H1 (cell line): Measurements from ENCODE around the gene MYO5A. TPM values are rescaled to one million over a fixed set of nuclear protein-coding genes. Genes with fewer than 3 reads are reported as not detected.

Experiments used
- BCL11A ChIP-seq, 2 experiments: IDR thresholded peaks; one replicate each; pipeline ENCODE4 v1.6.1; 2011; ENCODE audit warnings: low read depth in 2 of 2, low read length in 2 of 2, mild to moderate bottlenecking in 2 of 2
- CHD2 ChIP-seq: IDR thresholded peaks from 2 replicates; pipeline ENCODE4 v1.6.1; 2012; ENCODE audit warnings: low read length, improper control_type of control experiment
- CREB1 ChIP-seq: IDR thresholded peaks from 2 replicates; pipeline ENCODE4 v1.6.1; 2012; ENCODE audit warnings: inconsistent platforms
- EP300 ChIP-seq, 2 experiments: IDR thresholded peaks; 1 replicate in 1 of 2; 2 replicates in 1 of 2; pipeline ENCODE4 v1.6.1; 2011 to 2012; ENCODE audit warnings: low read depth in 2 of 2, low read length in 2 of 2, mild to moderate bottlenecking in 2 of 2, borderline replicate concordance in 1 of 2, inconsistent platforms in 1 of 2, moderate library complexity in 1 of 2
- MAFK ChIP-seq: IDR thresholded peaks from 2 replicates; pipeline ENCODE4 v1.6.1; 2012; ENCODE audit warnings: low read depth, mild to moderate bottlenecking, improper control_type of control experiment, low read length
- POU5F1 ChIP-seq: IDR thresholded peaks from 2 replicates; pipeline ENCODE4 v1.6.1; 2011; ENCODE audit warnings: low read depth, mild to moderate bottlenecking, low read length, moderate library complexity
- YY1 ChIP-seq: IDR thresholded peaks from 2 replicates; pipeline ENCODE4 v1.6.1; 2011; ENCODE audit warnings: low read depth, mild to moderate bottlenecking, low read length
- polyA plus RNA-seq, 7 experiments: library from polyadenylated mRNA; depleted of rRNA in 3 of 7; stranded (reverse) in 5 of 7; unstranded in 2 of 7; fragments of >200 nt in 5 of 7; fragments of 200-250 nt in 2 of 7; gene quantifications; 1 replicate in 5 of 7; 2 replicates in 1 of 7; 4 replicates in 1 of 7; pipeline versions ENCODE4 v1.2.1 to v1.2.3, GENCODE V29; 2011 to 2013; ENCODE audit warnings: missing spikeins in 2 of 7, mixed read lengths in 2 of 7
- total RNA-seq: library from RNA; stranded (reverse); fragmentation: NEBNext Ultra II Directional; extraction: Animal tissue kit (Norgen Biotek cat#: 25700); gene quantifications from 2 replicates; pipeline ENCODE4 v1.2.1, GENCODE V29; 2021
- TF ChIP-seq, protein P1 (sequence below): fragments of 300-600 bp; sonication (generic); IDR thresholded peaks from 2 replicates; pipeline ENCODE4 v1.7.1; 2012; ENCODE audit warnings: low read length, moderate library complexity, mild to moderate bottlenecking, inconsistent platforms; ENCODE audit not compliant: insufficient replicate concordance
- TF ChIP-seq, protein P2 (sequence below): IDR thresholded peaks from 2 replicates; pipeline ENCODE4 v1.6.1; 2012; ENCODE audit warnings: inconsistent platforms

MYO5A gene
- total and polyA plus RNA-seq, 2 of the 8 experiments (the other 6 are each of a cell fraction or from before 2014, with no cell fraction given): 11.4 to 24.7 TPM

DNA sequence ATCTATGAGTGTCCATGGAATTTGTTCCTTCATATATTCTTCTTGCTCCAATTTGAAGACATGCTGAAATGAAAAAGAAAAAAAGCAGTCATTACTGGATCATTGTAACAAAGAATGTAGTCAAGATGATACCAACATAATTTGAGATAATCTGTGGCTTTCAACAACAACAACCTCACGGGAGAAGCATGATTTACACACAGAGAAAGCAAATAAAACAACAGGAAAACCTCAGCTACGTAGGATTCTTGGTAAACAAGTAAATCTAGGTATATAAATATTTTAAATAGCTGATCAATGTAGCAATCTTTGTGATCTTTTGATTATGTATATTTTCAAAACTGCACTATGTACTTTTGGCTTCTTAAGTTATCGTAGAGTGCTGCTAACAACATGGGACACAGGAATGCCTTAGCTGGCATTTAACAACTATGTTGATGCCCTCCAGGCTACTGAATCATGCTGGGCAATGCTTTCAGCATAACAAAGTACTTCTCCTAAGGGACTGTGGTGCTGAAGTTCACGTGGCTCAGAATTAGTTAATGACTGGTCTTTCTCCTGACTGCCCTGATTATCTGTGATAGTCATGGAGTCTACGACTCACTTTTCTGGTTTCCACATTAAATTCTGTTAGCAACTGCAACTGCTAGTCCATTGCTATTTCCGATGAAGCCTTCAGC is 136.5 kb downstream of the MYO5A start (continued):
- TF ChIP-seq, protein P1, sequence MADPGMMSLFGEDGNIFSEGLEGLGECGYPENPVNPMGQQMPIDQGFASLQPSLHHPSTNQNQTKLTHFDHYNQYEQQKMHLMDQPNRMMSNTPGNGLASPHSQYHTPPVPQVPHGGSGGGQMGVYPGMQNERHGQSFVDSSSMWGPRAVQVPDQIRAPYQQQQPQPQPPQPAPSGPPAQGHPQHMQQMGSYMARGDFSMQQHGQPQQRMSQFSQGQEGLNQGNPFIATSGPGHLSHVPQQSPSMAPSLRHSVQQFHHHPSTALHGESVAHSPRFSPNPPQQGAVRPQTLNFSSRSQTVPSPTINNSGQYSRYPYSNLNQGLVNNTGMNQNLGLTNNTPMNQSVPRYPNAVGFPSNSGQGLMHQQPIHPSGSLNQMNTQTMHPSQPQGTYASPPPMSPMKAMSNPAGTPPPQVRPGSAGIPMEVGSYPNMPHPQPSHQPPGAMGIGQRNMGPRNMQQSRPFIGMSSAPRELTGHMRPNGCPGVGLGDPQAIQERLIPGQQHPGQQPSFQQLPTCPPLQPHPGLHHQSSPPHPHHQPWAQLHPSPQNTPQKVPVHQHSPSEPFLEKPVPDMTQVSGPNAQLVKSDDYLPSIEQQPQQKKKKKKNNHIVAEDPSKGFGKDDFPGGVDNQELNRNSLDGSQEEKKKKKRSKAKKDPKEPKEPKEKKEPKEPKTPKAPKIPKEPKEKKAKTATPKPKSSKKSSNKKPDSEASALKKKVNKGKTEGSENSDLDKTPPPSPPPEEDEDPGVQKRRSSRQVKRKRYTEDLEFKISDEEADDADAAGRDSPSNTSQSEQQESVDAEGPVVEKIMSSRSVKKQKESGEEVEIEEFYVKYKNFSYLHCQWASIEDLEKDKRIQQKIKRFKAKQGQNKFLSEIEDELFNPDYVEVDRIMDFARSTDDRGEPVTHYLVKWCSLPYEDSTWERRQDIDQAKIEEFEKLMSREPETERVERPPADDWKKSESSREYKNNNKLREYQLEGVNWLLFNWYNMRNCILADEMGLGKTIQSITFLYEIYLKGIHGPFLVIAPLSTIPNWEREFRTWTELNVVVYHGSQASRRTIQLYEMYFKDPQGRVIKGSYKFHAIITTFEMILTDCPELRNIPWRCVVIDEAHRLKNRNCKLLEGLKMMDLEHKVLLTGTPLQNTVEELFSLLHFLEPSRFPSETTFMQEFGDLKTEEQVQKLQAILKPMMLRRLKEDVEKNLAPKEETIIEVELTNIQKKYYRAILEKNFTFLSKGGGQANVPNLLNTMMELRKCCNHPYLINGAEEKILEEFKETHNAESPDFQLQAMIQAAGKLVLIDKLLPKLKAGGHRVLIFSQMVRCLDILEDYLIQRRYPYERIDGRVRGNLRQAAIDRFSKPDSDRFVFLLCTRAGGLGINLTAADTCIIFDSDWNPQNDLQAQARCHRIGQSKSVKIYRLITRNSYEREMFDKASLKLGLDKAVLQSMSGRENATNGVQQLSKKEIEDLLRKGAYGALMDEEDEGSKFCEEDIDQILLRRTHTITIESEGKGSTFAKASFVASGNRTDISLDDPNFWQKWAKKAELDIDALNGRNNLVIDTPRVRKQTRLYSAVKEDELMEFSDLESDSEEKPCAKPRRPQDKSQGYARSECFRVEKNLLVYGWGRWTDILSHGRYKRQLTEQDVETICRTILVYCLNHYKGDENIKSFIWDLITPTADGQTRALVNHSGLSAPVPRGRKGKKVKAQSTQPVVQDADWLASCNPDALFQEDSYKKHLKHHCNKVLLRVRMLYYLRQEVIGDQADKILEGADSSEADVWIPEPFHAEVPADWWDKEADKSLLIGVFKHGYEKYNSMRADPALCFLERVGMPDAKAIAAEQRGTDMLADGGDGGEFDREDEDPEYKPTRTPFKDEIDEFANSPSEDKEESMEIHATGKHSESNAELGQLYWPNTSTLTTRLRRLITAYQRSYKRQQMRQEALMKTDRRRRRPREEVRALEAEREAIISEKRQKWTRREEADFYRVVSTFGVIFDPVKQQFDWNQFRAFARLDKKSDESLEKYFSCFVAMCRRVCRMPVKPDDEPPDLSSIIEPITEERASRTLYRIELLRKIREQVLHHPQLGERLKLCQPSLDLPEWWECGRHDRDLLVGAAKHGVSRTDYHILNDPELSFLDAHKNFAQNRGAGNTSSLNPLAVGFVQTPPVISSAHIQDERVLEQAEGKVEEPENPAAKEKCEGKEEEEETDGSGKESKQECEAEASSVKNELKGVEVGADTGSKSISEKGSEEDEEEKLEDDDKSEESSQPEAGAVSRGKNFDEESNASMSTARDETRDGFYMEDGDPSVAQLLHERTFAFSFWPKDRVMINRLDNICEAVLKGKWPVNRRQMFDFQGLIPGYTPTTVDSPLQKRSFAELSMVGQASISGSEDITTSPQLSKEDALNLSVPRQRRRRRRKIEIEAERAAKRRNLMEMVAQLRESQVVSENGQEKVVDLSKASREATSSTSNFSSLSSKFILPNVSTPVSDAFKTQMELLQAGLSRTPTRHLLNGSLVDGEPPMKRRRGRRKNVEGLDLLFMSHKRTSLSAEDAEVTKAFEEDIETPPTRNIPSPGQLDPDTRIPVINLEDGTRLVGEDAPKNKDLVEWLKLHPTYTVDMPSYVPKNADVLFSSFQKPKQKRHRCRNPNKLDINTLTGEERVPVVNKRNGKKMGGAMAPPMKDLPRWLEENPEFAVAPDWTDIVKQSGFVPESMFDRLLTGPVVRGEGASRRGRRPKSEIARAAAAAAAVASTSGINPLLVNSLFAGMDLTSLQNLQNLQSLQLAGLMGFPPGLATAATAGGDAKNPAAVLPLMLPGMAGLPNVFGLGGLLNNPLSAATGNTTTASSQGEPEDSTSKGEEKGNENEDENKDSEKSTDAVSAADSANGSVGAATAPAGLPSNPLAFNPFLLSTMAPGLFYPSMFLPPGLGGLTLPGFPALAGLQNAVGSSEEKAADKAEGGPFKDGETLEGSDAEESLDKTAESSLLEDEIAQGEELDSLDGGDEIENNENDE: peak; percentile 76
- TF ChIP-seq EP300 (IDR thresholded peaks at IDR 0.05; ENCODE audit: borderline replicate concordance in 1 of 2, low read depth in 2 of 2, low read length in 2 of 2) (peak in 1 of 2 experiments; percentile 70; a peak in 1 of 3 replicates), POU5F1 (peak; percentile 97), YY1 (peak; percentile 72; the same call in 1 of the 2 replicates), CREB1 (no peak), BCL11A (IDR thresholded peaks at IDR 0.05; ENCODE audit: low read depth in 2 of 2, low read length in 2 of 2) (peak; percentile 78 to 80), CHD2 (0 out of 2 replicates have a peak, but pooled peaks have one; percentile 21), MAFK (peak; percentile 54)
- TF ChIP-seq, protein P2, sequence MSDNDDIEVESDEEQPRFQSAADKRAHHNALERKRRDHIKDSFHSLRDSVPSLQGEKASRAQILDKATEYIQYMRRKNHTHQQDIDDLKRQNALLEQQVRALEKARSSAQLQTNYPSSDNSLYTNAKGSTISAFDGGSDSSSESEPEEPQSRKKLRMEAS: peak; percentile 76
